Hematopoietic multipotent progenitor cell treated with erythropoietin and hydrocortisone succinate and interleukin-3 and kit ligand, for 4 days (in vitro differentiated cells): ENCODE measurements around the gene INPP5A.

Experiments used
- DNase-seq: peaks from one replicate; pipeline ENCODE4 v3.0.0-alpha.2; 2015

The INPP5A gene

DNA sequence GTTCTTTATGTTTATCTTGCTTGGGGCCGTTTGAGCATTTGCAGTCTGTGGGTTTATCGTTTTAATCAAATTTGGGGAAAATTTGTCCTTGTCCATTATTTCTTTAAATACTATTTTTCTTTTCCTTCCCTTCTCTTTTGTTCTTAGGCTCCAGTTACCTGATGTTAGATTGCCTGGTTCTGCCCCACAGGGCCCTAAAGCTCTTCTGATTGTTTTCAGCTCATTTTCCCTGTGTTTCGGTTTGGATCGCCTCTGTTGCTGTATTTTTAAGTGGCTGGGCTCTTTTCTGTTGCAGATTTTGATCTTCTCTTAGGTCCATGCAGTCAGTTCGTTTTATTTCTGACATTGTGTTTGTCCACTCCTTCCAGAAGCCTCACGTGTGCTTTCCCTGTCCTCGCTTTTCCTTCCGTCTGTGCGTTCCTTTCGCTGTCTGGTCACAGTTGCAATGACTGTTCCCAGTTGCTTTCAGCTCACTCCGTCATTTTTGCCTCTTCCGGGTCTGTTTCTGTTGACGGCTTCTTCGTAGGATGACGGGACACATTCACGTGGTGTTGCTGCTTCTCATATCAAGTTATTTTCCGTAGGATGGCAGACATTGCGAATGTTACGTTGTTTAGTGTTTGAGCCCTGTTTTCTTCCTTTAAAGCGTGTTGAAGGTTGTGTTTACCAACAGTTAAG lies 111.4 kb downstream of the INPP5A start:
- no peak for DNase-seq

DNA sequence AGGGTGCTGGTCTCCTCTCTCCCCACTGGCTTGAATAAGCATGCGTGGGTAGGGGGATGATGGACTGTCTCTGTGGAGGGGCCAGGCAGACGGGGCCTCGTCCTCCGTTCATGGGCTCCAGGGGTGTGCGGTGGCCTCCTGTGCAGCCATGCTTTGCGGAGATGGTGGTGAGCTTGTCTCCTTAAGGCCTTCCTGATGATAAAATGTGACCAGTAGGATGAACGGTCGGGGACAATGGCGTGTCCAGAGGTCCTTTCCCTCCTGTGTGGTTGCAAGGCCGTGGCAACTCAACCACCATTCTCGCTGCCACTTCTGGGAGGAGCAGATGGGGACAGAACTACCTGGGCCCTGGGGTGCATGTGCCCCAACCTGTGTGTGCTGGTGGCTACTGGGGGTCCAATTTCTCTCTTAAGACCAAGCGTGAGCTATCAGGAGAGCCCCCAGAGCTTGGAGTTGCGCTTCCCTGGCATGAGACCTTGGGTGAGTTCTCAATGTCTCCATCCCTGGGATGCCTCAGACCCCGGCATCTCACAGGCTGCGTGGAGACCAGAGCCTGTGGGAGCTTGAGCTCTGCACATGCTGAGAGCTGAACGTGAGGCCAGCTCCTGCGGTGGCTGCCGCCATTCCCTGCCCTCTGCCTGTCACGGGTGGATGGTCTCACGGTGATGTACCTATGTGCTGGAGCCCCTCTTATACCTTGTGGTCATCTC lies 112.2 kb downstream of the INPP5A start:
- no peak for DNase-seq

DNA sequence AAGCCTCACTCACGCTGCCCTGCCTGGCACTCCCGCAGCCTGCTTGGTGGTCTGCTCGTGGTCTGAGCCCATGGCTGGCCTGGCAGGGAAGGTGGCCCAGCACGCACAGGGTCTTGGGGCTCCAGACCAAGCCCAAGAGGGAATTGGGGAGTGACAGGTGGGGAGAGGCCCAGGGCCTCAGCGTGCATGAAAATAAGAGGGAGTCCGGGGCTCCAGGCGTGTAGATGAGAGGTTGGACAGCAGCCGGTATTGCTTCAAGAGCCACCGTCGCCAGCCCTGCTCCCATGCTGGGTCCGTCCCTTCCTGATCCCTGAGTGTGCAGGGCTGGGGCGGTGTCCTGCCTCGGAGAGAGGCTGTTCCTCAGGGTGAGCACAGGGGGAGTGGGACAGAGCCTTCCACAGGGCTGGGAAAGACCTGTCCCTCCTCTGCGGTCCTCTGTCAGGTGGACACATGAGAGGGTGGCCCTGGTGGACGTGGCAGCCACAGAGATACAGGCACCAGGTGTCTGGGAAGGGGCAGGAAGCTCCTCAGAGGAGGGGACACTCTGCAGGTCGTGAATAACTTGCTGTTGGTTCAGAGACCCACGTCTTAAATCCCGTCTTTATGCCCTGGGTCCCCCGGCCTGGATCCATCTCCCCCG lies 113.1 kb downstream of the INPP5A start:
- no peak for DNase-seq

DNA sequence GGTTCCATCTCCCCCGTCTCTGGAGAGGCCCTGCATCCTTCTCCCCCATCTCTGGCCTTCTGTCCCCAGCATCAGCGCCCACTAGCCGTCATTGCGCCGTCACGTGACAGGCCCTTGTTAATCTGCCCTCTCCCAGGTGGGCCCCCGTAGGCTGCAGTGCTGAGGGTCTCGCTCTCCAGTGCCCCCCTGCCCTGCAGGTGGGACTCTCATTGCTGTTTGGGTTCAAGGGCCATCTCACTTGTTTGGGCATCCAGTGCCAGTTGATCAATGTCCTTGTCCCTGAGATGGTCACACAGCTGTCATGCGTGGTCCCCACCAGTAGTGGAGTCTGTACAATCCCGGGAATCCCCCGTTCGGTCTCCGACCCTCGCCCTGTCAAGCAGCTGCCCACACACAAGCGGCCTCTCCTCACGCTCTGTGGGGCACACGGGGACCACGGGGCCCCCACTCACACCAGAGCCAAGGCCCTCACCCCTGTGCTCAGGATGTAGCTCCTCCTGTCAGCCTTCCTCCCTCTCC lies 114.0 kb downstream of the INPP5A start:
- no peak for DNase-seq

DNA sequence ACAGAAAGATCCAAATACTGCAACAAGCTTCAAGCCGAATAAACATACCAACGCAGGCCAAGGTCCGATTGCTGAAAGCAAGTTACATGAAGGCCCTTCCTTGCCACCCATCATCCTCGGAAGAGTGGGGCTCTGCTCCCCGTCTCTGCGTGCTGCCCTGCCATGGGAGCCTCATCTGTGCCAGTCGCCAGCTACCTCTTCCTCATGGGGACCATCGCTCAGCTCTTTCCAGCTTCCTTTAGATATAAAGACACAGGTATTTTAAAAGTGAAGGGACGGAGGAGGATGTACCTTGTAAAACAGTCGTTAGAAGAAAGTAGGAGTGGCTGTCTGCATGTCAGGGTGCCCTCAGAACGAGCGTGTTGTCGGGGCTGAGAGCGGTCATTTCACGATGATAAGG lies 114.9 kb downstream of the INPP5A start:
- no peak for DNase-seq

DNA sequence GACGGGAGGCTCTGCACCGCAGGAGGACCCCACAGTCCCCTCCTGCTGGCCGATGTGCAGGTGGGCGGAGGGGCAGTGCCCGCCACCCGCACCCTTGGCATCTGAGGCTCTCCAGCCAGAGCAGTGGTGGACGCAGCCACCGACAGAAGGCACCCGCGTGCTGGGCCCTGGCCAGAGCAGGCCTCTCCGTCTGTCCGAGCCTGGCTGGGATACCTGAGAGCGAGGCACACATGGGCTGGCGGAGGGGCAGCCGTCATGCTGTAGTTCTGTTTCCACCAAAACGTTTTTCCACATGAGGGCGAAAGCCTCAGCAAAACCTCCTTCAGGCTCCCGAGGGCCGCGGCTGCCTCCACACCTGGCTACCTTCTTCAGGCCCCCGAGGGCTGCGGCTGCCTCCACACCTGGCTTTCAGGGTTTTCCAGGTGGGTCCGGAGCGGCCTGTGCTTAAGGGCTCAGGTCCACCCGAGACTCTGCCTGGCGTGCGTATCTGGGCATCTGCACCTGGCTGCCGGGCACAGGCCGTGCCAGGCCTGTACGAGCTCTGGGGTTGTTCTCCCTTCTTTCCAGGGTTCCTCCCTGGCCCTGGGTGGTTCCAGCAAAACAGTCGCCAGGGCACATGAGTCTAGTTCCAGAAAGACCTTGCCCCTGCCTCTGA lies 115.5 kb downstream of the INPP5A start:
- no peak for DNase-seq

DNA sequence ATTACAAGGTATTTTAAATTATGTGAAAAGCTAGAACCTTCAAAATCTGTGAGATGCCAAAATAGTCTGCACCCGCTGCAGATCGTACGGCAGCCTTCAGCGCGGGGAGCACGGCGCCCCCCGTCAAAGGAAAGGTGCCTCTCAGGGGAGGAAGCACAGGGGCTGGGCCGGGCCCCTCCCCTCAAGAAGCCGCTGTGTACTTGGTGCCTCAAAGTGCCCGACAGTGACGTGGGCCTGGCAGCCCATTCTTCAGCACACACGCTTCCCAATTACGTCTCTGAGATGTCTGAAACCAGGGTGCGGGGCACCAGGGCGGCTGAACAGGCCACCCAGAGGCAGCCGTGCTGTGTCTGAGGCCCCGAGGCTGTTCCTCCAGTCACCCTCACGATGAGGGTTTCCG lies 116.1 kb downstream of the INPP5A start:
- no peak for DNase-seq

DNA sequence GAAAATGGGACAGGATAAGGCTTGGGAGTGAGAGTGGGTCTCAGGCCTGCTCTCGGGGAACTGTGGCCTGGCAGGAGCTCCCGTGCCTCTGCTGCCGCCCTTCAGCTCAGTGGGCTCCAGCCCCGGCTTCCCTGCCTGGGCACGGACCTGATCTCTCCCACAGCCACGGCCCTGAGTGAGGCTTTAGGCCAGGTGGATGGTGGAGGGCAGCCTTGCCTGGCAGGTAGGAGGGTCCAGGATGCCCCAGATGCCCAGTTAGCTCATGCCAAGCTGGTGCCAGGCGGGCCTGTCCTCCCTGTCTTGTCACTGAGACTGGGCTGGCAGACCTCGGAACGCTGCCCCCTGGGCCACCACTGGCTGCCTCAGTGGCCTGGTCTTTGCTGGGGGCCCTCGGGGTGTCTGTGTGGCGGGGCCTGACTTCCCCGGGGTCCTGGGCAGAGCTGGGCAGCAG lies 116.6 kb downstream of the INPP5A start:
- no peak for DNase-seq

DNA sequence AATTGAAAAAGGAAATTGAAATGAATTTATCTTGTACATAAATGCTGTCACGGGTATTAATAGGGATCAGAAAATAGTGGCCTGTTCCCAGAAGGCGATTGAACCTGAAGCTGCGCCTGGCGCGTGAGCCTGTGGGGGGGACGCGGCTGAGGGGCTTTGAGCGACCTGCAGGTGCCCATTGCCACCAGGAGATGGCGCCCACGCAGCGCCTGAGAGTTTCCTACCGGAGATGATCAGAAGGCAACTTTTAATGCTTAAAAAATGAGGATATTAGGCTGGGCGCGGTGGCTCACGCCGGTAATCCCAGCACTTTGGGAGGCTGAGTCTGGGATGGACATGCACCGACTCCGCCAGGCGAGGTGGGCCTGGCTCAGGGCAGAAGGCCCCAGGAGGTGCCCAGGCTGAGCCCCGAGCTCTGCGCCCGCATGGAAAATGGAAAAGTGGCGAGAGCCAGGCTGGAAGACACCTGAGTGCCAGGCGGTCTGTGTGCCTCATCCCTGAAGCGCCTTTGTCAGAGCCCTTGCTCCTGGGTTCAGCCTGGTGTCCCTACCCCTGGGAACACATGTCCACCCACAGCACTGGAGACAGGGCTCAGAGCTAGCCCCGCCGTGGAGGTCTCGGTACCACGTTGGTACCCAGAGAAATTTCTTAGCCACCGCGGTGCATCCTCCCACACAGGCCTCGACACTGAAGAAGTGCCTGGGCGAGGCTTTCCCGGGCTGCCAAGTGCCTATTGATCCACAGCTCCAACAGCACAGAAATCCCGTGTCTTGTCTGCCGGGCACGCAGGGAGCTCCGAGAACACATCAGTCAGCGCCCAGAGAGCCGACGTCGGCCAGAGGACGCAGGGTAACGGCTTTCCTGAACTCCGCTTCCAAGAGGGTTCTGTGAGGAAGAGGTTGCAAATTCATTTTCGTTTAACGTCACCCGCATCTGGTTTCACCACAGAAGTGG lies 117.4 kb downstream of the INPP5A start:
- DNase-seq, result peak; percentile 81

DNA sequence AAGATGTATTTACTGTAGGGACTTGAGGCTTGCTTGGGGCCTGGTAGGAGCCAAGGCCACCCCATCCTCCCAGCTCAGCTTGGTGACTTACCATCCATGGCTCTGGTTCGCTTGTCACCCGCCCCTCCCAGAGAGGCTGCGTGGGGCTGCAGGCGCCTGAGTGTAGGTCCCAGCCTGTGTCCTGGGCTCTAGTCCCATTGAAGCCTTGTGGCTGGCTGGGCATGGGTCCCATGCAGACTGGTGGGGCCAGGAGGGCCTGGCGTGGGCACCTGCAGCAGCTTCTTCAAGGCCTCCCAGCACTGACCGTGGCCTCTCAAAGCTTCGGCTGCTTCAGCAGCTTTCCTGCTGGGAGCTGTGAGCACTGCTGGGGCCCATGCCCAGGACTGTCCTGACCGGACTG lies 118.1 kb downstream of the INPP5A start:
- no peak for DNase-seq

DNA sequence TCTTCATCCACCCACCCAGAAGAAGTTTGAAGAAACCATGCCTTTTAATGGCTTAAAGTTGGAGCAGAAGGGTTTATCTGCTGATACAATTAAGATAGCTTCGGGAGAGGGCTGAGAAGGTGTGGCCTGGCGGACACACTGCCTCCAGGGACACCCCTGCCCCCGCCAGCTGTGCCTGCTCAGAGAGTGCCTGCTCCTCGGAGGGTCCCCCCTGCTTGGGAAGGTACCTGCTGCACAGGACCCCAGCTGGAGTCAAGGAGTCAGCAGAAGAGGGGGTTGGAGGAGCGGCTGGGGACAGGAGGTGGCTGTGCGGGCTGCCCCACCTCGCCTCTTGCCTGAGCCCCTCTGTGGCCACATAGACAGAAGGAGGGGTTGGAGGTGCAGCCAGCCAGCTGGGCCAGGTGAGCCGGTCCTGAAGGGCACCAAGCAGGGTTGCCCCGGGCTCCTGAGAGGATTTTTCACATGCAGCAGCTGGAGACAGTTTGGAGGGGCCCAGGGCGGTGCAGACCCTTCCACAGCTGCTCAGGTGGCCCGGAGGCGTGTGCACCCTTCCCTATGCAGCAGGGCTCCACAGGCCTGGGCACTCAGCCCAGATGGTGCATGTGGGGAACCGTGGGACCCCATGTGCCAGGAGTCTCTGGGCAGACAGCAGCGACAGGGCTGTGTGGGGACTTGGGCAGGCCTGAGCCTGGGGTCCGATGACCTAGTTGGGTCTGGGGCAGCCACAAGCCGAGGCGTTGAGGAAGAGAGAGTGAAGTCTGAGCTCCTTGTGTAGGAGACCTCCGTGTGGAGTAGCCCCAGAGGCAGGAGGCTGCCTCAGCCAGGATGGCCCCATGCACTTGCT lies 118.9 kb downstream of the INPP5A start:
- no peak for DNase-seq

DNA sequence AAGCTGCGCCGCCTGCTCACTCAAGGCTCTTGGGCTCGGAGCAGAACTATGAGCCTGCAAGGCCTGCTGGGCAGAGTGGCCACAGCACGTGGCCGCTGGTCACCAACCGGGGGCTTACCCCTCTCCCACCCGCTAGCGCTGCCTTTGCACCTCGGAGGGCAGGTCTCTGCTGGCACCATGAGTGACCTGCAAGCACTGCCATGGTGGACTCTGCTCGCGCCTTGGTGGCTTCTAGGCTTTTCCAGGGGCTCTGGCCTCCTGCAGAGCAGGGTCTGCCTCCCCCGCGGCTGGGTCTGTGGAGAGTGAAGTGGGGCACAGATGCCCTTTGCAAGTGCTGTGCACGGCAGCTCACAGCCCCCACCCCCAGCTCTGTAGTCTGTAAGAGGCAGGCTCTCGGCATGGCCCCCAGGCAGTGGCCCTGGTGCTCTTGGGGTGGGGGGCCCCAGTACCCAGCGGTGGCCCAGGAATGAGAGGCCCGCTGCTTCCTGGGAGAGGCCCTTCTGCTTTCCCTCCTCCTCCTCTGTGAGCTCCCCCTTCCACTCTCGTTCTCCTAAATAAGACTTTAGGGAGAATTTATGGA lies 119.6 kb downstream of the INPP5A start:
- no peak for DNase-seq

DNA sequence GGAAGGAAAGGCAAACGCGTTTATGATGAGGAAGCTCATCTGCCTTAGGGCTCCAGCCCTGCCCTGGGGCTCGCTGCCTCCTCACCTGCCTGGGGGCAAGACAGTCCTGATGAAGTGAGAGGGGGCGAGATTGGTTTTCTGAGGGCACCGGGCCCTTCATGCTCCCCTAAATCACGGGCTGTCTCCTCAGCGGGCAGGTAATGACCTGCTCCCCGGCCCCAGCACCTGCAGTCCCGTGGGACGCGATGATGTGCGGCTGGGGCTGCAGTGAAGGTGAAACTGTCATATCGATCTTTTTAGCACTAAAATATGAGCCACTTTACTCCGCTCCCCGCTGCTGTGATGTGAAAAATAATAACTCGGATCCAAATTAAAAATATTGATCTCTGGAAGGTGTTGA lies 120.2 kb downstream of the INPP5A start:
- DNase-seq, result no peak

DNA sequence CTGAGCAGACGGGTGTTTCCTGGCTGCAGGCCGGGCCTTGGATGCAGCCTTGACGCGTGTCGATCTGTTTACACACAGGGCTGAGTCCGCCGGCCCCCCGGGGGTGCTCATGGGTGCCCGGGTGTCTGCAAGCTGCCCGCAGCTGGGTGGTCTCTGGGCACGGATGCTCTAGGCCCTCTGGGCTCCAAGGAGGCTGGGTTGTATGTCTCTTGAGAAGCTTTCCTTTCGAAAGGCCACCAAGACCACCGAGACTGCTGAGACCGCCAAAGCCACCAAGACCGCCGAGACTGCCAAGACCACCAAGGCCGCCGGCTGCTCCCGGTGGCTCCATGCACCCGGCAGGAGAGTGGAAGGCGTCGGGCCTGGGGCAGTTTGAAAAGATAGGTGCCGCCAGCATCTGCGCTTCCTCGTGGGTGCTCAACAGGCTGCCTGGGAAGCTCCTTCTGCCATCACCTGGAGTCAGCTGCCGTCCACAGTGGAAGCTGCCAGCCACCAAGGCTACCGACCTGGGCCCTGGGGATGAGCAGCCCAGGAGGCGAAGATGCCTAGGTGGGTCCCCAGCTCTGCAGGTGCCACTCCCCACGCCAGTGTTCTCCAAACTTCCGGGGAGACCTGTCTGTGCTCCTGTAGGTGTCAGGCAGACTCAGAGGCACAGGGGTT lies 121.1 kb downstream of the INPP5A start:
- no peak for DNase-seq

DNA sequence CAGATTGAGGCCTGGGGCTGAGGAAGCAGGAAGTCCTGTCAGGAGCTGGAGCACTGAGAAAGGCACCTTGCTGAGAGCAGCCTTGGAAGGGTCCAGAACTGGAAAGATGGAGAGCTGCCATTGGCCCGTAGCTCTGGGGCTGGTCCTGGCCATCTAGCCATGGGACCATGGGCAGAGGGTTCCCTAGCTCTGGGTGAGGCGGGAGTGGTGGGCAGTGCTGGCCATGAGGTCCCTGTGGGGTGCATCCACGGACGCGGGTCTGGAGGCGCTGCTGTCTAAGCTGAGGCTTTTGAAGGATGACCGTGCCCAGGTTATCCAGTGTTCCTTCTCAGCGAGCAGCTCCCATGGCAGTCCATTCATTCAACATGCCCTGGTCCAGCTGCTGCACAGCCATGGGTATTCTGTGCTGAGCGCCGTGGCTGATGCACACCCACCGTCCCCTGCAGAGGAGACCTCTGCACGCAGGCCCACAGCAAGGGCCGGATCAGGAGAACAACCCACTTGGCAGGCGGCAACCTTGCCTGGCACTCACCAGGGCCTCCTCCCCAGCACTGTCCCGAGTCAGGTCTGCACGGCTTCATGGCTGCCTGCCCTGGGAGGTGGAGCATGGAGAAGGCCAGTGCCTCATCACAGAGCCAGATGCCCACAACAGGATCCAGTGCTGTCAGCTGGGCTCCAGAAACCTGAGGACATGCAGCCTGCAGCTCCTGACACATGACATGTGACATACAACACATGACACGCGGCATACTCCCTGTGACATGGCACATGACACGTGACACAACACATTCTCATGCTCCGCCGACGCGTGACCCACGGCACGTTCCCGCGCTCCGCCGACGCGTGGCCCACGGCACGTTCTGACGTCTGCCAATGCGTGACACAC lies 121.9 kb downstream of the INPP5A start:
- DNase-seq, result no peak

DNA sequence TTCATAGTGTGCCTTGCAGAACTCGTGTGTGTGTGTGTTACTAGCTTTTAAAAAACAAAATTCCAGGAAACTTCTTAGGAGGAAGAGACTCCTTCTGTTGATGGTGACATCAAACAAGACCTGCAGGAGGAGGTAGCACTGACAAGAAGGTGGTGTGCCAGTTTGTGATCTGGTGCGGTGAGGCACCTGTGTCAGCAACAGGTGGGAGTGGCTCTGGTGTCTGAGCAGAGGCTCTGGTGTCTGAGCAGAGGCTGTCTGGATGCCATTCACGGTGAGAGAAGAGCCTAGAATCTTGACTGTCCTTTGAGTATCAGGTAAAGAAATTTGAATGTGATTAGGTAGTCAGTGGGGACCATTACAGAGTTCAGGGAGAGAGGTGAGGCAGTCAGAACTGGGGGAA lies 122.8 kb downstream of the INPP5A start:
- DNase-seq, result no peak

DNA sequence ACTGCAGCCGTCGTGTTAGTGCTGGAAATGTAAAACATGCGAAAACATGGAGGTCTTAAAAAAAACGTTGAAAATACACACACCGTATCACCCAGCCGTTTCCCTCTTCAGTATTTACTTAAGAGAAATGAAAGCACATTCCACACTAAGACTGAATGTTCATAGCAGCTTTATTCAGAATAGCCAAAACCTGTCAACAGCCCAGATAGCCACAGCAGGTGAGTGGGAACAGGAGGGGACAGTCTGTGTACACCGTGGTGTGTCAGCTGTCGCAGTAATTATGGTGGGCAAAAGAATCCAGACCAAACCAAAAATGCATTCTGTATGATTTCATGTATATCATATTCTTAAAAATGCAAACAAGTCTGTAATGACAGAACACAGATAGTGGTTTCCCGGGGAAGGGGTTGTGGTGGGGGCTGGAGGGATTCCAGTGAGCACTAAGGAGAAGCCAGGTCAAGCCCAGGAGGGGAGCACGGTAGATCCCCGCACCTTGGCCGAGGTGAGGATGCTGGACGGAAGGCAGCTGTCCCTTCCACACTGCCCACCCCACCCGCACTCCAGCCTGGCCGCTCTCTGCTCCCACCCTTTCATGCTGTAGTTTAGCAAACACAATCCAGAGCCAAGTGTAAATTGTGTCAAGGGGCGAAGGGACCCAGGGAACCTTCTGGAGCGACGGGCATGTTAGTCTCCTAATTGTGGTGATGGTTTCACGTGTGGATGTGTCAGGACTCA lies 124.8 kb downstream of the INPP5A start:
- no peak for DNase-seq

DNA sequence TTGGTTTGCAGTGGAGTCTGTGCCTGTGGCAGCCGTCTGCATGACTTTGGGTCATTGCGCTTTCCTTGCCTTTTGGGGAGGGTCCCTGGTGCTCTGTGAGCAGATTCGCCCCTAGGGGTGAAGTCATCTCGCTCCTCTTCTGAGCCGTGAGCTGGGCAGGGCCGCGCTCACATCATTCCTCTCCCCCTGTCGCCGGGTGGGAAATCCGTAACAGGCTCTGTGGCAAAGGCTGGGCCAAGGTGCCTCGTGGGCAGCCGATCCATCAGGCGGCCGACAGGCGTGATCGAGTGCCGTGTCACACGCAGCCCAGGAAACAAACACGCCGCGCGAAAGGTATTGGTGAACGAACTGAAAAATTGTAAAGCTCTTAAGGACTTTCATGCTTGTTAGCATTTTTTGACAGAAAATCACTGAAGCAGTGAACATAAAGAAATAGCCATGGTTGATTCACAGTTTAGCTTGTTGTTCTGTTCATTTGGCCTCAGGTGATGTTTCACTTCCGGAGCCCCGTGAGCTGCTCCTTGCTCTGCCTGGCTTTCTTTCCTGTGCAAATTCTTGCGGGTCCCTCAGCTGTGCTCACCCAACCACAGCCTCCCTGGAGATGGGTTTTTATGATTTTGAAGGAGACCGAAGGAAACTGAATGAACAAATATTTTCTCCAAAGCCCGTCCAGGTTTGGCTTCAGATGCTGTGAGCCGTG lies 126.2 kb downstream of the INPP5A start:
- no peak for DNase-seq
